HepG2 (cell line): ENCODE measurements around the gene SPINK9. TPM values are rescaled to one million over a fixed set of nuclear protein-coding genes. Genes with fewer than 3 reads are reported as not detected.

Experiments
- BCL6 ChIP-seq: IDR thresholded peaks from 2 replicates; pipeline ENCODE4 v1.6.1; 2016; ENCODE audit warnings: missing genetic modification reagents, missing compliant biosample characterization
- ETV5 ChIP-seq: IDR thresholded peaks from 2 replicates; pipeline ENCODE4 v1.6.1; 2018; ENCODE audit warnings: missing biosample characterization, missing genetic modification reagents, inconsistent platforms, borderline replicate concordance
- HES4 ChIP-seq: sonication (generic); formaldehyde crosslinking; IDR thresholded peaks from 2 replicates; pipeline ENCODE4 v1.9.0; 2021; ENCODE audit warnings: mild to moderate bottlenecking, missing genetic modification reagents, borderline replicate concordance
- HNF4A ChIP-seq: sonication (generic); formaldehyde crosslinking; IDR thresholded peaks from 2 replicates; pipeline ENCODE4 v1.4.0; 2020; ENCODE audit warnings: missing genetic modification reagents
- KAT7 ChIP-seq: IDR thresholded peaks from 2 replicates; pipeline ENCODE4 v1.6.1; 2018; ENCODE audit warnings: borderline replicate concordance, missing compliant biosample characterization
- KLF6 ChIP-seq: IDR thresholded peaks from 2 replicates; pipeline ENCODE4 v1.8.0; 2016; ENCODE audit warnings: missing biosample characterization, missing genetic modification reagents
- MATR3 ChIP-seq: sonication (generic); formaldehyde crosslinking; IDR thresholded peaks from 2 replicates; pipeline ENCODE4 v1.4.0; 2020; ENCODE audit warnings: missing genetic modification reagents
- SOX13 ChIP-seq, 3 experiments: fragments of 450-650 bp in 1 of 3; sonication (generic) in 1 of 3; formaldehyde crosslinking in 1 of 3; IDR thresholded peaks in 2 of 3; conservative IDR thresholded peaks in 1 of 3; 2 replicates each; pipeline versions ENCODE4 v1.5.0 to v1.6.1; 2016 to 2020; ENCODE audit warnings: antibody characterized with exemption in 1 of 3, mild to moderate bottlenecking in 1 of 3, missing compliant biosample characterization in 1 of 3, missing genetic modification reagents in 1 of 3, moderate library complexity in 1 of 3
- SRSF4 ChIP-seq: fragments of 200-400 bp; formaldehyde crosslinking; IDR thresholded peaks from one replicate; pipeline ENCODE4 v1.6.1; 2018; ENCODE audit warnings: mild to moderate bottlenecking, low read depth, low read length, moderate library complexity; ENCODE audit not compliant: poor library complexity, severe bottlenecking
- TMF1 ChIP-seq: sonication (generic); formaldehyde crosslinking; IDR thresholded peaks from 2 replicates; pipeline ENCODE4 v1.8.1; 2022; ENCODE audit warnings: low read depth, missing genetic modification reagents
- ZFP36 ChIP-seq: fragments of 150-350 bp; IDR thresholded peaks from 2 replicates; pipeline ENCODE4 v1.6.1; 2018; ENCODE audit warnings: borderline replicate concordance, low read length, low read depth; ENCODE audit not compliant: partially characterized antibody
- ZNF101 ChIP-seq: sonication (generic); formaldehyde crosslinking; IDR thresholded peaks from 2 replicates; pipeline ENCODE4 v1.4.0; 2020; ENCODE audit warnings: mild to moderate bottlenecking, low read depth, missing genetic modification reagents, borderline replicate concordance
- ZNF230 ChIP-seq: sonication (generic); formaldehyde crosslinking; IDR thresholded peaks from 2 replicates; pipeline ENCODE4 v1.4.0; 2020; ENCODE audit warnings: mild to moderate bottlenecking, missing genetic modification reagents
- ZNF672 ChIP-seq: sonication (generic); formaldehyde crosslinking; IDR thresholded peaks from 2 replicates; pipeline ENCODE4 v1.8.1; 2022; ENCODE audit warnings: missing genetic modification reagents
- ZSCAN21 ChIP-seq: sonication (generic); formaldehyde crosslinking; IDR thresholded peaks from 2 replicates; pipeline ENCODE4 v1.8.0; 2022; ENCODE audit warnings: mild to moderate bottlenecking, missing genetic modification reagents, moderate library complexity, borderline replicate concordance
- polyA plus RNA-seq, 8 experiments: library from polyadenylated mRNA; depleted of rRNA in 3 of 8; stranded (reverse) in 7 of 8; unstranded in 1 of 8; fragments of >200 nt; fragmentation: Illumina TruSeq in 4 of 8; extraction: Trizol in 4 of 8; gene quantifications; 2 replicates each; pipeline versions ENCODE4 v1.2.1 to v1.2.3, GENCODE V29; 2011 to 2016; ENCODE audit warnings: low read depth in 4 of 8, missing spikeins in 1 of 8, mixed read lengths in 1 of 8; ENCODE audit not compliant: insufficient read depth in 1 of 8
- total RNA-seq, 5 experiments: library from RNA; depleted of rRNA; stranded (reverse); fragments of >200 nt; fragmentation: Illumina TruSeq; extraction: Trizol; gene quantifications; 2 replicates each; pipeline ENCODE4 v1.2.3, GENCODE V29; 2016; ENCODE audit warnings: low read depth in 1 of 5
- TF ChIP-seq, protein P1 (sequence below), 2 experiments: sonication (generic) in 1 of 2; formaldehyde crosslinking in 1 of 2; IDR thresholded peaks; 2 replicates each; pipeline versions ENCODE4 v1.4.0 to v1.6.1; 2018 to 2020; ENCODE audit warnings: missing genetic modification reagents in 2 of 2, borderline replicate concordance in 1 of 2, low read depth in 1 of 2, mild to moderate bottlenecking in 1 of 2, missing biosample characterization in 1 of 2
- TF ChIP-seq, protein P2 (sequence below): sonication (generic); formaldehyde crosslinking; IDR thresholded peaks from 2 replicates; pipeline ENCODE4 v1.4.0; 2020; ENCODE audit warnings: missing genetic modification reagents
- TF ChIP-seq, protein P3 (sequence below): sonication (generic); formaldehyde crosslinking; IDR thresholded peaks from 2 replicates; pipeline ENCODE4 v1.4.0; 2020; ENCODE audit warnings: missing genetic modification reagents, borderline replicate concordance

The SPINK9 gene
- total and polyA plus RNA-seq, 2 of the 13 experiments (the other 11 are each of a cell fraction or from before 2014, with no cell fraction given), result not detected

DNA sequence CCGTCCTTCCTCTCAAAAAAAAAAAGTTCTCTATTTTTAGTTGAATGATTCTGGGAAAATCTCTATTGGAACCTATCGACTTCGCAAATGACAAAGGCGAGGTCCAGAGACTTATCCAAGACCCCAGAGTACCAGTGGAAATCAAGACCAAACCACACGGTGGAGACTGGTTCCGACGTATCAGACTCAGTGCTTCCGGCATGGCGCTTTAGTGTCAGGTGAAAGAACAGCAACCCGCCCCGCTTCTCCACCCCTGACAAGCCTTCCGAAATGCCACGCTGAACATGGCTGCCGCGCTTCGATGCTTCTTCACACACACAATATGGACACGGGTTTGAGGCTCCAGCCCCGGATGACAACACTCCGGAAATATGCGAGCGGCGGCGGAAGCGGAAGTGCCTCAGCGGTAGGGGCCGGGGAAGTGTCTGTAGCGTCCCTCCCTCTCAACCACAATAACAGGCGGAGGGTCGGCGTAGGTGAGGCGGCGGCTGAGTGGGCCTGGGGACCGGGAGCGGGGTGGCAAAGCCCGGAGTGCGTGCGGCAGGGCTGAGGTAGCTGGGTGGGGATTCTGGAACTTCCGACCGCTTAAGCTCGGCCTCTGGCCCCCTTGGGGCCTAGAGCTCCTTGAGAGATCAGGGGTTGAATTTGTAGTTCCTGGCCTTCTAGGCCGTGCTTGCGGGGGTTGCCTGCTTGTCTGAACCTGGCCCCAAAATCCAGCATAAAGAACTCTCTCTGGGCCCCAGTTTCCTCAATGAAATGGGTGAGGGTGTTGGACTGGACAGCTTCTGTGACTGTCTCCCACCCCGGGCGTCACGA lies 48.4 kb downstream of the SPINK9 start, which contains the start of gene FBXO38 (continued):
- TF ChIP-seq, protein P1, sequence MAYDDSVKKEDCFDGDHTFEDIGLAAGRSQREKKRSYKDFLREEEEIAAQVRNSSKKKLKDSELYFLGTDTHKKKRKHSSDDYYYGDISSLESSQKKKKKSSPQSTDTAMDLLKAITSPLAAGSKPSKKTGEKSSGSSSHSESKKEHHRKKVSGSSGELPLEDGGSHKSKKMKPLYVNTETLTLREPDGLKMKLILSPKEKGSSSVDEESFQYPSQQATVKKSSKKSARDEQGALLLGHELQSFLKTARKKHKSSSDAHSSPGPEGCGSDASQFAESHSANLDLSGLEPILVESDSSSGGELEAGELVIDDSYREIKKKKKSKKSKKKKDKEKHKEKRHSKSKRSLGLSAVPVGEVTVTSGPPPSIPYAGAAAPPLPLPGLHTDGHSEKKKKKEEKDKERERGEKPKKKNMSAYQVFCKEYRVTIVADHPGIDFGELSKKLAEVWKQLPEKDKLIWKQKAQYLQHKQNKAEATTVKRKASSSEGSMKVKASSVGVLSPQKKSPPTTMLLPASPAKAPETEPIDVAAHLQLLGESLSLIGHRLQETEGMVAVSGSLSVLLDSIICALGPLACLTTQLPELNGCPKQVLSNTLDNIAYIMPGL (CRISPR knock-in tag; IDR thresholded peaks at IDR 0.05; ENCODE audit: borderline replicate concordance in 1 of 2, low read depth in 1 of 2), result peak; percentile 45 to 82; a peak in 3 of 4 replicates
- TF ChIP-seq TMF1 (CRISPR knock-in tag) (no peak; the same call in 1 of the 2 replicates), MATR3 (CRISPR knock-in tag) (no peak), HES4 (CRISPR knock-in tag) (peak; percentile 54; the same call in 1 of the 2 replicates), KLF6 (CRISPR knock-in tag) (0 out of 2 replicates have a peak, but pooled peaks have one; percentile 78), SOX13 (IDR thresholded peaks at IDR 0.05) (no peak; the same call in 1 of the 2 replicates), SOX13 (CRISPR knock-in tag; conservative IDR thresholded peaks at IDR 0.05 in 1 of 2, IDR thresholded peaks at IDR 0.05 in 1 of 2) (peak in 1 of 2 experiments; percentile 49; a peak in 1 of 4 replicates), ETV5 (CRISPR knock-in tag) (peak; percentile 85), ZNF230 (CRISPR knock-in tag) (peak; percentile 21; the same call in 1 of the 2 replicates), HNF4A (CRISPR knock-in tag) (peak; percentile 32; the same call in 1 of the 2 replicates), SRSF4 (no peak), ZFP36 (no peak), KAT7 (CRISPR knock-in tag) (peak; percentile 70; the same call in 1 of the 2 replicates), ZNF672 (CRISPR knock-in tag) (no peak), BCL6 (0 out of 2 replicates have a peak, but pooled peaks have one; percentile 16), ZNF101 (CRISPR knock-in tag) (no peak), ZSCAN21 (CRISPR knock-in tag) (peak; percentile 54; the same call in 1 of the 2 replicates)
- TF ChIP-seq, protein P2, sequence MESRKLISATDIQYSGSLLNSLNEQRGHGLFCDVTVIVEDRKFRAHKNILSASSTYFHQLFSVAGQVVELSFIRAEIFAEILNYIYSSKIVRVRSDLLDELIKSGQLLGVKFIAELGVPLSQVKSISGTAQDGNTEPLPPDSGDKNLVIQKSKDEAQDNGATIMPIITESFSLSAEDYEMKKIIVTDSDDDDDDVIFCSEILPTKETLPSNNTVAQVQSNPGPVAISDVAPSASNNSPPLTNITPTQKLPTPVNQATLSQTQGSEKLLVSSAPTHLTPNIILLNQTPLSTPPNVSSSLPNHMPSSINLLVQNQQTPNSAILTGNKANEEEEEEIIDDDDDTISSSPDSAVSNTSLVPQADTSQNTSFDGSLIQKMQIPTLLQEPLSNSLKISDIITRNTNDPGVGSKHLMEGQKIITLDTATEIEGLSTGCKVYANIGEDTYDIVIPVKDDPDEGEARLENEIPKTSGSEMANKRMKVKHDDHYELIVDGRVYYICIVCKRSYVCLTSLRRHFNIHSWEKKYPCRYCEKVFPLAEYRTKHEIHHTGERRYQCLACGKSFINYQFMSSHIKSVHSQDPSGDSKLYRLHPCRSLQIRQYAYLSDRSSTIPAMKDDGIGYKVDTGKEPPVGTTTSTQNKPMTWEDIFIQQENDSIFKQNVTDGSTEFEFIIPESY, result no peak
- TF ChIP-seq, protein P3, sequence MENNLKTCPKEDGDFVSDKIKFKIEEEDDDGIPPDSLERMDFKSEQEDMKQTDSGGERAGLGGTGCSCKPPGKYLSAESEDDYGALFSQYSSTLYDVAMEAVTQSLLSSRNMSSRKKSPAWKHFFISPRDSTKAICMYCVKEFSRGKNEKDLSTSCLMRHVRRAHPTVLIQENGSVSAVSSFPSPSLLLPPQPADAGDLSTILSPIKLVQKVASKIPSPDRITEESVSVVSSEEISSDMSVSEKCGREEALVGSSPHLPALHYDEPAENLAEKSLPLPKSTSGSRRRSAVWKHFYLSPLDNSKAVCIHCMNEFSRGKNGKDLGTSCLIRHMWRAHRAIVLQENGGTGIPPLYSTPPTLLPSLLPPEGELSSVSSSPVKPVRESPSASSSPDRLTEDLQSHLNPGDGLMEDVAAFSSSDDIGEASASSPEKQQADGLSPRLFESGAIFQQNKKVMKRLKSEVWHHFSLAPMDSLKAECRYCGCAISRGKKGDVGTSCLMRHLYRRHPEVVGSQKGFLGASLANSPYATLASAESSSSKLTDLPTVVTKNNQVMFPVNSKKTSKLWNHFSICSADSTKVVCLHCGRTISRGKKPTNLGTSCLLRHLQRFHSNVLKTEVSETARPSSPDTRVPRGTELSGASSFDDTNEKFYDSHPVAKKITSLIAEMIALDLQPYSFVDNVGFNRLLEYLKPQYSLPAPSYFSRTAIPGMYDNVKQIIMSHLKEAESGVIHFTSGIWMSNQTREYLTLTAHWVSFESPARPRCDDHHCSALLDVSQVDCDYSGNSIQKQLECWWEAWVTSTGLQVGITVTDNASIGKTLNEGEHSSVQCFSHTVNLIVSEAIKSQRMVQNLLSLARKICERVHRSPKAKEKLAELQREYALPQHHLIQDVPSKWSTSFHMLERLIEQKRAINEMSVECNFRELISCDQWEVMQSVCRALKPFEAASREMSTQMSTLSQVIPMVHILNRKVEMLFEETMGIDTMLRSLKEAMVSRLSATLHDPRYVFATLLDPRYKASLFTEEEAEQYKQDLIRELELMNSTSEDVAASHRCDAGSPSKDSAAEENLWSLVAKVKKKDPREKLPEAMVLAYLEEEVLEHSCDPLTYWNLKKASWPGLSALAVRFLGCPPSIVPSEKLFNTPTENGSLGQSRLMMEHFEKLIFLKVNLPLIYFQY (CRISPR knock-in tag), result no peak
